CD8-positive, alpha-beta memory T cell (primary cell): ENCODE measurements around the gene ATP1B2. TPM values are rescaled to one million over a fixed set of nuclear protein-coding genes. Genes with fewer than 3 reads are reported as not detected.
"Not testable (repeated sequence)": the region's sequence is repeated elsewhere in the genome, so short reads cannot be mapped to it uniquely, and the experiment has no call there.

Source experiments
- CTCF ChIA-PET: fragments of 350-600 bp; sonication (Branson Sonifier 250); formaldehyde crosslinking; loops from one replicate; lab custom pipeline; 2021; ENCODE audit warnings: antibody characterized with exemption; lab: Charles Lee
- POLR2A ChIA-PET: fragments of 350-600 bp; sonication (Branson Sonifier 250); formaldehyde crosslinking; loops from one replicate; lab custom pipeline; 2021; ENCODE audit warnings: antibody characterized with exemption; lab: Charles Lee
- DNase-seq, 5 donors: peaks; one replicate each; pipeline versions ENCODE4 v3.0.0 to v3.0.0-alpha.2; 2020 to 2022; ENCODE audit warnings: mixed read lengths in 1 of 5
- H3K27ac ChIP-seq: one replicate; pipeline ENCODE4 v1.7.0; 2013; ENCODE audit warnings: low read depth, mild to moderate bottlenecking, low read length, moderate library complexity
- H3K27me3 ChIP-seq: 2 replicates; pipeline ENCODE4 v1.7.0; 2013; ENCODE audit warnings: low read length, mild to moderate bottlenecking; ENCODE audit not compliant: insufficient read depth, poor library complexity, severe bottlenecking
- H3K36me3 ChIP-seq: 2 replicates; pipeline ENCODE4 v1.7.0; 2013; ENCODE audit warnings: mild to moderate bottlenecking, low read length, moderate library complexity; ENCODE audit not compliant: insufficient read depth
- H3K4me1 ChIP-seq: 2 replicates; pipeline ENCODE4 v1.7.0; 2013; ENCODE audit warnings: mild to moderate bottlenecking, low read length, moderate library complexity; ENCODE audit not compliant: insufficient read depth
- H3K4me3 ChIP-seq: 2 replicates; pipeline ENCODE4 v1.7.0; 2013; ENCODE audit warnings: mild to moderate bottlenecking, low read length
- H3K9me3 ChIP-seq: 2 replicates; pipeline ENCODE4 v1.7.0; 2013; ENCODE audit warnings: mild to moderate bottlenecking, low read length
- H3K27ac Mint-ChIP-seq, 8 donors: one replicate each; pipeline ENCODE4 v1.8.0; 2020 to 2021; ENCODE audit warnings: mixed read lengths in 8 of 8, mild to moderate bottlenecking in 6 of 8, inconsistent platforms in 3 of 8, moderate library complexity in 3 of 8
- H3K27me3 Mint-ChIP-seq, 2 donors: one replicate each; pipeline ENCODE4 v1.8.0; 2020 to 2021; ENCODE audit warnings: mixed read lengths in 2 of 2, mild to moderate bottlenecking in 1 of 2, moderate library complexity in 1 of 2
- H3K36me3 Mint-ChIP-seq, 3 donors: one replicate each; pipeline ENCODE4 v1.8.0; 2020 to 2021; ENCODE audit warnings: mixed read lengths in 3 of 3, inconsistent platforms in 1 of 3, mild to moderate bottlenecking in 1 of 3
- H3K4me1 Mint-ChIP-seq, 3 donors: one replicate each; pipeline ENCODE4 v1.8.0; 2020 to 2021; ENCODE audit warnings: mixed read lengths in 3 of 3, inconsistent platforms in 1 of 3, mild to moderate bottlenecking in 1 of 3
- H3K4me3 Mint-ChIP-seq, 7 donors: one replicate each; pipeline ENCODE4 v1.8.0; 2020 to 2021; ENCODE audit warnings: mixed read lengths in 7 of 7, mild to moderate bottlenecking in 6 of 7, moderate library complexity in 4 of 7, inconsistent platforms in 2 of 7
- H3K9me3 Mint-ChIP-seq, 5 donors: one replicate each; pipeline ENCODE4 v1.8.0; 2020 to 2022; ENCODE audit warnings: mixed read lengths in 5 of 5, mild to moderate bottlenecking in 3 of 5, moderate library complexity in 2 of 5, inconsistent platforms in 1 of 5
- polyA plus RNA-seq: library from polyadenylated mRNA; unstranded; fragments of 300-500 nt; fragmentation: Illumina TruSeq; gene quantifications from one replicate; pipeline ENCODE4 v1.2.3, GENCODE V29; 2021
- total RNA-seq, 2 experiments: library from RNA; stranded (reverse); gene quantifications; one replicate each; pipeline ENCODE4 v1.2.3, GENCODE V29; 2021

ATP1B2 gene
- total and polyA plus RNA-seq, 3 experiments from 2014 or later = 0.40 to 0.53 TPM; not detected in 1

- POLR2A ChIA-PET = interaction anchor here (1.2 to 1.6 kb wide), 2 partner anchors 16 to 53 kb away, joined by 3 to 10 read pairs; partner anchors contain the start of genes ATP1B2 and TP53
- Histone ChIP-seq H3K4me3 (no peak overlapping the region), H3K27me3 (no peaks in the 10 kb centered on the region), H3K27ac (no peak overlapping the region), H3K36me3 (no peaks in the 10 kb centered on the region), H3K9me3 (no peaks in the 10 kb centered on the region), H3K4me1 (no peaks in the 10 kb centered on the region)
- CTCF ChIA-PET = interaction anchor here (1.1 kb wide), 1 partner anchor 16 kb away, joined by 4 read pairs; the partner anchor contains the start of gene ATP1B2
- Mint-ChIP-seq H3K4me1 (no peaks in the 10 kb centered on the region), H3K4me3 (no peak overlapping the region), H3K27ac (no peak overlapping the region), H3K36me3 (no peaks in the 10 kb centered on the region), H3K9me3 (no peaks in the 10 kb centered on the region), H3K27me3 (no peaks in the 10 kb centered on the region)
- DNase-seq = no peak
Observed at GRCh38 chr17:7634384-7634783, 16.3 kb upstream of the ATP1B2 start.

- CTCF ChIA-PET = interaction anchor here (1.3 kb wide), 1 partner anchor 15 kb away, joined by 3 read pairs; the partner anchor contains the start of gene ATP1B2
- Histone ChIP-seq H3K27ac (no peak overlapping the region), H3K9me3 (no peaks in the 10 kb centered on the region), H3K36me3 (no peaks in the 10 kb centered on the region), H3K4me1 (no peaks in the 10 kb centered on the region), H3K27me3 (no peaks in the 10 kb centered on the region), H3K4me3 (no peak overlapping the region)
- Mint-ChIP-seq H3K4me1 (no peaks in the 10 kb centered on the region), H3K4me3 (no peak overlapping the region), H3K9me3 (no peaks in the 10 kb centered on the region), H3K27me3 (no peaks in the 10 kb centered on the region), H3K36me3 (no peaks in the 10 kb centered on the region), H3K27ac (no peak overlapping the region)
- DNase-seq = no peak
- POLR2A ChIA-PET = no interaction called here
Observed at GRCh38 chr17:7636163-7636562, 14.6 kb upstream of the ATP1B2 start.

- Mint-ChIP-seq H3K27ac (no peak overlapping the region), H3K36me3 (no peaks in the 10 kb centered on the region), H3K9me3 (no peaks in the 10 kb centered on the region), H3K27me3 (peaks cover 12 to 16% of the 10 kb centered on the region in 2 donors), H3K4me3 (no peak overlapping the region), H3K4me1 (peaks cover 0 to 6% (median 0%) of the 10 kb centered on the region in 3 donors)
- ChIA-PET POLR2A (no interaction called here), CTCF (no interaction called here)
- H3K27ac ChIP-seq = no peak overlapping the region
- DNase-seq = no peak
- H3K4me3 ChIP-seq = no peak overlapping the region
- H3K36me3 ChIP-seq = no peaks in the 10 kb centered on the region
- H3K27me3 ChIP-seq = no peaks in the 10 kb centered on the region
- no peaks in the 10 kb centered on the region for H3K4me1 ChIP-seq
- no peaks in the 10 kb centered on the region for H3K9me3 ChIP-seq
Observed at GRCh38 chr17:7640783-7641182, 9.9 kb upstream of the ATP1B2 start.

GRCh38 chr17:7641635-7642034, 9.1 kb upstream of the ATP1B2 start:
- H3K9me3 Mint-ChIP-seq, H3K4me1 Mint-ChIP-seq, POLR2A ChIA-PET, H3K4me3 ChIP-seq, H3K27ac ChIP-seq, H3K36me3 Mint-ChIP-seq, H3K4me1 ChIP-seq, DNase-seq, H3K27me3 ChIP-seq, H3K36me3 ChIP-seq, H3K9me3 ChIP-seq: not testable (repeated sequence)
- CTCF ChIA-PET = interaction anchor here (1.1 kb wide), 1 partner anchor 33 kb away, joined by 3 read pairs; no protein-coding TSS in a partner anchor
- H3K4me3 Mint-ChIP-seq = peak overlapping the region in 6 of 7 donors; percentile 17 to 76 (median 50)
- peak overlapping the region in 4 of 8 donors; percentile 38 to 81 (median 62) for H3K27ac Mint-ChIP-seq
- H3K27me3 Mint-ChIP-seq = peaks cover 14 to 24% of the 10 kb centered on the region in 2 donors

GRCh38 chr17:7644775-7645174, 6.0 kb upstream of the ATP1B2 start:
- ChIA-PET CTCF (no interaction called here), POLR2A (no interaction called here)
- no peak overlapping the region for H3K27ac Mint-ChIP-seq
- Histone ChIP-seq H3K9me3 (no peaks in the 10 kb centered on the region), H3K4me3 (no peak overlapping the region), H3K27ac (no peak overlapping the region), H3K36me3 (no peaks in the 10 kb centered on the region), H3K27me3 (peaks cover under 1% of the 10 kb centered on the region), H3K4me1 (peaks cover under 1% of the 10 kb centered on the region)
- no peak overlapping the region for H3K4me3 Mint-ChIP-seq
- DNase-seq = no peak
- peaks cover under 1 to 6% (median under 1%) of the 10 kb centered on the region in 3 donors for H3K4me1 Mint-ChIP-seq
- no peaks in the 10 kb centered on the region for H3K36me3 Mint-ChIP-seq
- H3K9me3 Mint-ChIP-seq = no peaks in the 10 kb centered on the region
- peaks cover 28 to 33% of the 10 kb centered on the region in 2 donors for H3K27me3 Mint-ChIP-seq

GRCh38 chr17:7646457-7646856, 4.3 kb upstream of the ATP1B2 start:
- Mint-ChIP-seq H3K27ac (no peak overlapping the region), H3K4me1 (peaks cover 15 to 17% (median 15%) of the 10 kb centered on the region in 3 donors), H3K27me3 (peaks cover 41 to 47% of the 10 kb centered on the region in 2 donors), H3K36me3 (no peaks in the 10 kb centered on the region), H3K9me3 (no peaks in the 10 kb centered on the region), H3K4me3 (no peak overlapping the region)
- Histone ChIP-seq H3K27me3 (peaks cover 14% of the 10 kb centered on the region), H3K27ac (no peak overlapping the region), H3K4me1 (peaks cover 9% of the 10 kb centered on the region), H3K9me3 (no peaks in the 10 kb centered on the region), H3K36me3 (no peaks in the 10 kb centered on the region), H3K4me3 (no peak overlapping the region)
- POLR2A ChIA-PET = no interaction called here
- CTCF ChIA-PET = interaction anchor here (0.8 kb wide), 1 partner anchor 40 kb away, joined by 3 read pairs; no protein-coding TSS in a partner anchor
- no peak for DNase-seq

GRCh38 chr17:7647018-7647417, 3.7 kb upstream of the ATP1B2 start:
- Mint-ChIP-seq H3K36me3 (no peaks in the 10 kb centered on the region), H3K27me3 (peaks cover 40 to 43% of the 10 kb centered on the region in 2 donors), H3K27ac (no peak overlapping the region), H3K9me3 (no peaks in the 10 kb centered on the region), H3K4me1 (peaks cover 10 to 19% (median 15%) of the 10 kb centered on the region in 3 donors), H3K4me3 (peak overlapping the region in 1 of 7 donors; percentile 72)
- ChIA-PET POLR2A (no interaction called here), CTCF (no interaction called here)
- Histone ChIP-seq H3K9me3 (no peaks in the 10 kb centered on the region), H3K4me1 (peaks cover 9% of the 10 kb centered on the region), H3K27me3 (peaks cover 18% of the 10 kb centered on the region), H3K36me3 (no peaks in the 10 kb centered on the region), H3K27ac (no peak overlapping the region), H3K4me3 (no peak overlapping the region)
- no peak for DNase-seq

GRCh38 chr17:7651097-7651664, 455 bp downstream of the ATP1B2 start:
- POLR2A ChIA-PET = interaction anchor here (0.6 to 2.9 kb wide), 6 partner anchors 17 to 68 kb away, joined by 3 to 23 read pairs (median 6); partner anchors contain the start of genes MPDU1, SAT2, TP53 and WRAP53
- DNase-seq = no peak
- Mint-ChIP-seq H3K36me3 (no peaks in the 10 kb centered on the region), H3K4me3 (peak overlapping the region; percentile 80 to 90 (median 84)), H3K9me3 (peaks cover 0 to 2% (median 0%) of the 10 kb centered on the region in 5 donors), H3K27me3 (peaks cover 37 to 40% of the 10 kb centered on the region in 2 donors), H3K4me1 (peaks cover 10 to 22% (median 15%) of the 10 kb centered on the region in 3 donors), H3K27ac (peak overlapping the region in 1 of 8 donors; percentile 60)
- peaks cover 18% of the 10 kb centered on the region for H3K27me3 ChIP-seq
- no peaks in the 10 kb centered on the region for H3K9me3 ChIP-seq
- no peaks in the 10 kb centered on the region for H3K36me3 ChIP-seq
- no peak overlapping the region for H3K27ac ChIP-seq
- CTCF ChIA-PET = interaction anchor here (0.8 to 2.3 kb wide), 8 partner anchors 10 to 194 kb away, joined by 3 to 11 read pairs (median 5); partner anchors contain the start of genes FXR2, SAT2 and TP53
- H3K4me1 ChIP-seq = peaks cover 9% of the 10 kb centered on the region
- H3K4me3 ChIP-seq = peak overlapping the region; percentile 64
